GM12878 (cell line): Measurements from ENCODE around the gene PSMF1. TPM values are rescaled to one million over a fixed set of nuclear protein-coding genes. Genes with fewer than 3 reads are reported as not detected.

Source experiments
- ATAC-seq: fragments of 200-7000 bp; cut with Tn5 transposase; 3 replicates; pipeline ENCODE4 v1.9.1; 2020; ENCODE audit warnings: mild to moderate bottlenecking, moderate library complexity
- BruUV-seq: library from RNA; stranded (reverse); fragments of 400-500 nt; replicated peaks from 2 replicates; lab custom pipeline; 2021; lab: Mats Ljungman, UMichigan
- CTCF ChIA-PET: fragments of 300-600 bp; sonication (Branson Sonifier 250); formaldehyde crosslinking; extraction: SDS; loops from one replicate; lab custom pipeline; 2021; ENCODE audit warnings: inconsistent platforms; lab: Yijun Ruan, JAX
- POLR2A ChIA-PET: fragments of 350-600 bp; formaldehyde crosslinking; extraction: SDS; loops from one replicate; lab custom pipeline; 2021; ENCODE audit warnings: inconsistent platforms; lab: Charles Lee
- RAD21 ChIA-PET: fragments of 300-600 bp; sonication (Branson Sonifier 250); formaldehyde crosslinking; loops from one replicate; lab custom pipeline; 2023; ENCODE audit warnings: antibody characterized with exemption; ENCODE audit not compliant: unreplicated experiment; lab: Charles Lee
- SMC1A ChIA-PET: fragments of 300-600 bp; sonication (Branson Sonifier 250); formaldehyde crosslinking; loops from one replicate; lab custom pipeline; 2023; ENCODE audit not compliant: unreplicated experiment, uncharacterized antibody; lab: Charles Lee
- DNase-seq: peaks from one replicate; pipeline ENCODE4 v3.0.0-alpha.2; 2011; ENCODE audit warnings: low read depth, low spot score
- FAIRE-seq: peaks from 3 replicates; lab custom pipeline; 2011; peaks lifted over from hg19 to GRCh38; lab: Jason Lieb, UNC
- H2AFZ ChIP-seq: 2 replicates; pipeline ENCODE4 v1.6.0; 2011; ENCODE audit warnings: low read depth, low read length, control low read depth; ENCODE audit not compliant: control insufficient read depth
- H3K27ac ChIP-seq: 2 replicates; pipeline ENCODE4 v1.5.1; 2011; ENCODE audit warnings: control low read depth; ENCODE audit not compliant: control insufficient read depth, insufficient read depth
- H3K27me3 ChIP-seq, 2 experiments: replicated peaks in 1 of 2; 2 replicates each; pipeline versions ENCODE4 v1.6.0 to v1.6.1; 2011; ENCODE audit warnings: low read length in 1 of 2; ENCODE audit not compliant: control insufficient read depth in 2 of 2, insufficient read depth in 2 of 2
- H3K36me3 ChIP-seq, 2 experiments: 2 replicates each; pipeline ENCODE4 v1.5.1; 2011; ENCODE audit warnings: low read length in 1 of 2; ENCODE audit not compliant: control insufficient read depth in 2 of 2, insufficient read depth in 2 of 2
- H3K4me1 ChIP-seq: 2 replicates; pipeline ENCODE4 v1.6.1; 2011; ENCODE audit warnings: mild to moderate bottlenecking, low read length, moderate library complexity, mixed read lengths; ENCODE audit not compliant: control insufficient read depth, insufficient read depth
- H3K4me2 ChIP-seq: 2 replicates; pipeline ENCODE4 v1.6.0; 2011; ENCODE audit warnings: control low read depth; ENCODE audit not compliant: control insufficient read depth, insufficient read depth
- H3K4me3 ChIP-seq: fragments of 200-600 bp; sonication (generic); 2 replicates; pipeline ENCODE4 v1.5.1; 2016
- H3K79me2 ChIP-seq: 2 replicates; pipeline ENCODE4 v1.6.0; 2011; ENCODE audit warnings: low read length; ENCODE audit not compliant: control insufficient read depth, insufficient read depth
- H3K9ac ChIP-seq: 2 replicates; pipeline ENCODE4 v1.8.0; 2011; ENCODE audit warnings: low read length, control low read depth, mixed read lengths; ENCODE audit not compliant: control insufficient read depth, insufficient read depth
- H3K9me3 ChIP-seq: replicated peaks from 3 replicates; pipeline ENCODE4 v1.5.1; 2011; ENCODE audit warnings: mild to moderate bottlenecking, low read length; ENCODE audit not compliant: control insufficient read depth, insufficient read depth
- H4K20me1 ChIP-seq: 2 replicates; pipeline ENCODE4 v1.6.0; 2011; ENCODE audit not compliant: control insufficient read depth, insufficient read depth
- ASH2L ChIP-seq: fragments of 300-600, 200-600 bp; sonication (generic); IDR thresholded peaks from 2 replicates; pipeline ENCODE4 v1.6.1; 2017; ENCODE audit warnings: low read depth, mild to moderate bottlenecking, borderline replicate concordance
- CREM ChIP-seq: IDR thresholded peaks from 2 replicates; pipeline ENCODE4 v1.6.1; 2014; ENCODE audit warnings: antibody characterized with exemption, low read depth
- E4F1 ChIP-seq: fragments of 450-650 bp; IDR thresholded peaks from 2 replicates; pipeline ENCODE4 v1.6.1; 2018; ENCODE audit warnings: borderline replicate concordance, mild to moderate bottlenecking; ENCODE audit not compliant: partially characterized antibody
- EP300 ChIP-seq, 2 experiments: fragments of 150-350 bp in 1 of 2; IDR thresholded peaks; 2 replicates each; pipeline ENCODE4 v1.6.1; 2011 to 2012; ENCODE audit warnings: low read depth in 2 of 2, low read length in 2 of 2, borderline replicate concordance in 1 of 2, improper control_type of control experiment in 1 of 2, inconsistent platforms in 1 of 2; ENCODE audit not compliant: control insufficient read depth in 1 of 2
- HDAC2 ChIP-seq: fragments of 200-600 bp; sonication (generic); IDR thresholded peaks from 2 replicates; pipeline ENCODE4 v1.6.1; 2017
- HSF1 ChIP-seq: fragments of 150-350 bp; IDR thresholded peaks from 2 replicates; pipeline ENCODE4 v1.6.1; 2014; ENCODE audit warnings: mild to moderate bottlenecking, low read depth, low read length
- JUND ChIP-seq: IDR thresholded peaks from 2 replicates; pipeline ENCODE4 v1.6.1; 2012; ENCODE audit warnings: low read depth, mild to moderate bottlenecking, low read length, improper control_type of control experiment, moderate library complexity
- KLF5 ChIP-seq: fragments of 450-650 bp; IDR thresholded peaks from 2 replicates; pipeline ENCODE4 v1.6.1; 2014; ENCODE audit warnings: mild to moderate bottlenecking; ENCODE audit not compliant: partially characterized antibody
- NR2C2 ChIP-seq: IDR thresholded peaks from 2 replicates; pipeline ENCODE4 v1.6.1; 2011; ENCODE audit warnings: borderline replicate concordance, low read depth; ENCODE audit not compliant: control insufficient read depth, insufficient read length
- PKNOX1 ChIP-seq: fragments of 450-650 bp; IDR thresholded peaks from 2 replicates; pipeline ENCODE4 v1.6.1; 2016; ENCODE audit warnings: mild to moderate bottlenecking
- RELB ChIP-seq: fragments of 450-650 bp; IDR thresholded peaks from 2 replicates; pipeline ENCODE4 v1.6.1; 2017; ENCODE audit warnings: low read depth, mild to moderate bottlenecking, moderate library complexity
- SUZ12 ChIP-seq: fragments of 200-600 bp; sonication (generic); IDR thresholded peaks from one replicate; pipeline ENCODE4 v1.6.1; 2018; ENCODE audit warnings: antibody characterized with exemption, mild to moderate bottlenecking; ENCODE audit not compliant: unreplicated experiment
- WGBS: methylation state at CpG from one replicate; pipeline ENCODE4 v1.1.6; 2016; ENCODE audit warnings: low lambda C conversion rate; ENCODE audit not compliant: insufficient replicate concordance, insufficient coverage; ENCODE audit errors: missing lambda C conversion rate; 5-methylcytosine and 5-hydroxymethylcytosine counted together
- in situ Hi-C: fragments of 300-500 bp; cut with MboI; formaldehyde crosslinking; loops from 9 replicates; pipeline ENCODE4 v1.14.3; 2018; ENCODE audit warnings: mixed read lengths
- intact Hi-C: fragments of 100-400 bp; cut with micrococcal nuclease; formaldehyde crosslinking; loops from one replicate; pipeline ENCODE4 v1.14.2; 2022; ENCODE audit not compliant: unreplicated experiment
- polyA plus RNA-seq, 11 experiments: library from polyadenylated mRNA; depleted of rRNA in 4 of 11; unstranded in 6 of 11; stranded (reverse) in 5 of 11; fragments of >200 nt; fragmentation: Nextera tagmentation in 4 of 11; fragmentation: Illumina TruSeq in 1 of 11; extraction: Ambion mirVana in 4 of 11; extraction: Trizol in 1 of 11; gene quantifications; 1 replicate in 1 of 11; 2 replicates in 10 of 11; pipeline versions ENCODE4 v1.2.1 to v1.2.3, GENCODE V29; 2011 to 2016; ENCODE audit warnings: inconsistent platforms in 2 of 11, missing spikeins in 2 of 11, low read depth in 1 of 11
- total RNA-seq, 4 experiments: library from RNA; depleted of rRNA in 3 of 4; stranded (reverse); fragments of >200 nt in 3 of 4; fragmentation: Illumina TruSeq in 1 of 4; extraction: Trizol in 1 of 4; gene quantifications; 2 replicates each; pipeline versions ENCODE4 v1.2.1 to v1.2.3, GENCODE V29; 2013 to 2021
- TF ChIP-seq, protein P1 (sequence below): fragments of 450-650 bp; conservative IDR thresholded peaks from 2 replicates; pipeline ENCODE4 v1.6.1; 2017; ENCODE audit warnings: mild to moderate bottlenecking, moderate library complexity

PSMF1 gene
- total and polyA plus RNA-seq, 10 of the 15 experiments (the other 5 are each of a cell fraction or from before 2014, with no cell fraction given), result 14.2 to 173 (median 40.6) TPM

DNA sequence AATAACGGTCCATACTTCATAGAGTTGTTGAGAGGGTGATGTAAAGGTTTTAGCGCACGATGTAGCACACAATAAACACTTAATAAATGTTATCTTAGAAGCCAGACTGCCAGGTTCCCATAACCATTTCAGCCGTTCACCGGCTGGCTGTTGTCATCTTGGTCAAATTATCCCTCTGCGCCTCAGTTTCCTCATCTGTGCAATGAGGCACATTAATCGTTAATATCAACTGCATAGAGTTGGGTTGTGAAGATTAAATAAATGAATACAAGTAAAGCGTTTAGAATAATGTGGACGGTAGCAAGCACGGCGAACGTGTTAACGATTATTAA, 432 bp upstream of the PSMF1 start (continued):
- TF ChIP-seq E4F1, result no peak
- no peak for TF ChIP-seq SUZ12
- TF ChIP-seq NR2C2, result no peak

GRCh38 chr20:1119128-1119505, 715 bp downstream of the PSMF1 start:
- no peaks in the 10 kb centered on the region for H4K20me1 ChIP-seq
- POLR2A ChIA-PET, result interaction anchor here (0.5 to 1.3 kb wide), 3 partner anchors 25 to 937 kb away, joined by 3 read pairs; no protein-coding TSS in a partner anchor
- RAD21 ChIA-PET, result no interaction called here
- H3K9ac ChIP-seq, result peak overlapping the region; percentile 78
- SMC1A ChIA-PET, result no interaction called here
- H3K9me3 ChIP-seq, result no peaks in the 10 kb centered on the region
- H3K27ac ChIP-seq, result peak overlapping the region; percentile 64
- H3K79me2 ChIP-seq, result peaks cover 57% of the 10 kb centered on the region
- WGBS, result 3% methylated on average over 8 of the region's 8 CpGs
- peaks cover 0 to 3% of the 10 kb centered on the region in 2 experiments; a peak in 2 of 4 replicates for H3K36me3 ChIP-seq
- peaks cover 18% of the 10 kb centered on the region for H3K4me1 ChIP-seq
- CTCF ChIA-PET, result interaction anchor here (0.8 to 1.6 kb wide), 2 partner anchors 33 to 384 kb away, joined by 3 to 4 read pairs; no protein-coding TSS in a partner anchor
- peak overlapping the region; percentile 97 for H3K4me3 ChIP-seq
- peak overlapping the region; percentile 97 for H3K4me2 ChIP-seq
- FAIRE-seq, result no peak
- no TSS peak for BruUV-seq
- no peak for DNase-seq
- intact Hi-C loops, result loop anchor here (5.0 kb wide), 1 partner anchor 273 kb away; the partner anchor contains the start of gene FKBP1A
- no peaks in the 10 kb centered on the region for H3K27me3 ChIP-seq
- H2AFZ ChIP-seq, result peak overlapping the region; percentile 86
- peak; percentile 5 for ATAC-seq
- in situ Hi-C loops, result loop anchor here (5.0 kb wide), 1 partner anchor 287 kb away; the partner anchor contains the start of gene FAM110A
- TF ChIP-seq, protein P1, sequence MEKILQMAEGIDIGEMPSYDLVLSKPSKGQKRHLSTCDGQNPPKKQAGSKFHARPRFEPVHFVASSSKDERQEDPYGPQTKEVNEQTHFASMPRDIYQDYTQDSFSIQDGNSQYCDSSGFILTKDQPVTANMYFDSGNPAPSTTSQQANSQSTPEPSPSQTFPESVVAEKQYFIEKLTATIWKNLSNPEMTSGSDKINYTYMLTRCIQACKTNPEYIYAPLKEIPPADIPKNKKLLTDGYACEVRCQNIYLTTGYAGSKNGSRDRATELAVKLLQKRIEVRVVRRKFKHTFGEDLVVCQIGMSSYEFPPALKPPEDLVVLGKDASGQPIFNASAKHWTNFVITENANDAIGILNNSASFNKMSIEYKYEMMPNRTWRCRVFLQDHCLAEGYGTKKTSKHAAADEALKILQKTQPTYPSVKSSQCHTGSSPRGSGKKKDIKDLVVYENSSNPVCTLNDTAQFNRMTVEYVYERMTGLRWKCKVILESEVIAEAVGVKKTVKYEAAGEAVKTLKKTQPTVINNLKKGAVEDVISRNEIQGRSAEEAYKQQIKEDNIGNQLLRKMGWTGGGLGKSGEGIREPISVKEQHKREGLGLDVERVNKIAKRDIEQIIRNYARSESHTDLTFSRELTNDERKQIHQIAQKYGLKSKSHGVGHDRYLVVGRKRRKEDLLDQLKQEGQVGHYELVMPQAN, result no peak
- TF ChIP-seq HSF1, result no peak
- no peak for TF ChIP-seq EP300 (IDR thresholded peaks at IDR 0.05; ENCODE audit: borderline replicate concordance in 1 of 2, control insufficient read depth in 1 of 2, low read depth in 2 of 2, low read length in 2 of 2)
- no peak for TF ChIP-seq ASH2L
- no peak for TF ChIP-seq JUND
- no peak for TF ChIP-seq CREM
- TF ChIP-seq KLF5, result no peak
- TF ChIP-seq HDAC2, result no peak
- no peak for TF ChIP-seq PKNOX1
- no peak for TF ChIP-seq RELB
